AG04450 (cell line): ENCODE measurements around the gene PPL. TPM values are rescaled to one million over a fixed set of nuclear protein-coding genes. Genes with fewer than 3 reads are reported as not detected.

Experiments
- CTCF ChIA-PET: fragments of 300-600, 350-600 bp; formaldehyde crosslinking; extraction: SDS; loops from one replicate; lab custom pipeline; 2022; ENCODE audit warnings: antibody characterized with exemption, inconsistent platforms; lab: Charles Lee
- POLR2A ChIA-PET: fragments of 350-600 bp; formaldehyde crosslinking; extraction: SDS; loops from one replicate; lab custom pipeline; 2021; ENCODE audit warnings: antibody characterized with exemption, inconsistent platforms; lab: Yijun Ruan, JAX
- DNase-seq: peaks from one replicate; pipeline ENCODE4 v3.0.0-alpha.2; 2011; ENCODE audit warnings: low read depth, low spot score
- H3K27ac ChIP-seq: one replicate; pipeline ENCODE4 v1.5.1; 2012; ENCODE audit warnings: low read depth, low read length, control low read depth
- H3K27me3 ChIP-seq: one replicate; pipeline ENCODE4 v1.6.0; 2012; ENCODE audit warnings: low read length; ENCODE audit not compliant: control insufficient read depth, insufficient read depth
- H3K4me3 ChIP-seq: 2 replicates; pipeline ENCODE4 v1.5.1; 2011; ENCODE audit warnings: mild to moderate bottlenecking, low read depth, low read length, control low read depth
- H3K9me3 ChIP-seq: 2 replicates; pipeline ENCODE4 v1.5.1; 2012; ENCODE audit warnings: low read length; ENCODE audit not compliant: control insufficient read depth, insufficient read depth
- polyA plus RNA-seq: library from polyadenylated mRNA; depleted of rRNA; stranded (reverse); fragments of >200 nt; gene quantifications from 2 replicates; pipeline ENCODE4 v1.2.3, GENCODE V29; 2011
- TF ChIP-seq, protein P1 (sequence below): IDR thresholded peaks from 2 replicates; pipeline ENCODE4 v1.5.1; 2011; ENCODE audit warnings: low read depth, low read length, control low read depth, inconsistent platforms

The PPL gene
- polyA plus RNA-seq, 1 experiment = 2.0 TPM

DNA sequence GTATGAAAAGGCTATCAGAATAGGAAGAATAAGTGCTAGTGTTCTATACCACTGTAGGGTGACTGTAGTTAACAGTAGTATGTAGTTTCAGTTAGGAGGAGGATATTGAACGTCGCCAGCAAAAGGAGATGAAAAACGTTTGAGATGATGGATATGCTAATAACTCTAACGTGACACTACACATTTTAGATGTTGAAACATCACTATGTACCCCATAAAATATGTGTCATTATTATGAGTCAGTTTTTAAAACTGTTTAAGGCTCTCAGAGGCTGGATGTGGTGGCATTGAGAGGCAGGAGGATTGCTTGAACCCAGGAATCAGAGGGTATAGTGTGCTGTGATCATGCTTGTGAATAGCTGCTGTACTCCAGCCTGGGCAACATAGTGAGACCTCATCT is 57.9 kb downstream of the PPL start:
- Histone ChIP-seq H3K9me3 (peaks cover 9% of the 10 kb centered on the region; the same call in 1 of the 2 replicates), H3K27me3 (no peaks in the 10 kb centered on the region), H3K27ac (no peak overlapping the region), H3K4me3 (no peak overlapping the region)
- ChIA-PET POLR2A (no interaction called here), CTCF (interaction anchor here (0.7 to 1.1 kb wide), 2 partner anchors 29 to 77 kb away, joined by 3 to 4 read pairs; no protein-coding TSS in a partner anchor)
- no peak for DNase-seq
- TF ChIP-seq, protein P1, sequence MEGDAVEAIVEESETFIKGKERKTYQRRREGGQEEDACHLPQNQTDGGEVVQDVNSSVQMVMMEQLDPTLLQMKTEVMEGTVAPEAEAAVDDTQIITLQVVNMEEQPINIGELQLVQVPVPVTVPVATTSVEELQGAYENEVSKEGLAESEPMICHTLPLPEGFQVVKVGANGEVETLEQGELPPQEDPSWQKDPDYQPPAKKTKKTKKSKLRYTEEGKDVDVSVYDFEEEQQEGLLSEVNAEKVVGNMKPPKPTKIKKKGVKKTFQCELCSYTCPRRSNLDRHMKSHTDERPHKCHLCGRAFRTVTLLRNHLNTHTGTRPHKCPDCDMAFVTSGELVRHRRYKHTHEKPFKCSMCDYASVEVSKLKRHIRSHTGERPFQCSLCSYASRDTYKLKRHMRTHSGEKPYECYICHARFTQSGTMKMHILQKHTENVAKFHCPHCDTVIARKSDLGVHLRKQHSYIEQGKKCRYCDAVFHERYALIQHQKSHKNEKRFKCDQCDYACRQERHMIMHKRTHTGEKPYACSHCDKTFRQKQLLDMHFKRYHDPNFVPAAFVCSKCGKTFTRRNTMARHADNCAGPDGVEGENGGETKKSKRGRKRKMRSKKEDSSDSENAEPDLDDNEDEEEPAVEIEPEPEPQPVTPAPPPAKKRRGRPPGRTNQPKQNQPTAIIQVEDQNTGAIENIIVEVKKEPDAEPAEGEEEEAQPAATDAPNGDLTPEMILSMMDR = no peak

DNA sequence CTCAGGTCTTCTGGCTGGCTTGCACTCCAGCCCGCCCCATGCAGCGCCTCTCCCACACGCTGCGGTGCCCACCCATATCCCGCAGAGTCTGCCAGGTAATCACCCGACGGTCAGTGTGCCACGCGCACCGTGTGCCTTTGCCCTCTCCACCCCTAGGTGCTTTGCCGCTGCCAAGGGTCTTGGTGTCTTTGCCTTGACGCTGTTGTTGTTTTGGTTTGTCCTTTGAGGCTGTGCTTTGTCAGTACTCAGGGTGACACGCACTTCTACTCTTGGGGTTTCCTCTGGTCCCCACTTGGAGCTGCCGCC is 59.6 kb downstream of the PPL start:
- Histone ChIP-seq H3K27me3 (no peaks in the 10 kb centered on the region), H3K27ac (no peak overlapping the region), H3K4me3 (no peak overlapping the region), H3K9me3 (no peaks in the 10 kb centered on the region; the same call in 1 of the 2 replicates)
- no peak for DNase-seq
- TF ChIP-seq, protein P1 = no peak
- ChIA-PET POLR2A (no interaction called here), CTCF (no interaction called here)

DNA sequence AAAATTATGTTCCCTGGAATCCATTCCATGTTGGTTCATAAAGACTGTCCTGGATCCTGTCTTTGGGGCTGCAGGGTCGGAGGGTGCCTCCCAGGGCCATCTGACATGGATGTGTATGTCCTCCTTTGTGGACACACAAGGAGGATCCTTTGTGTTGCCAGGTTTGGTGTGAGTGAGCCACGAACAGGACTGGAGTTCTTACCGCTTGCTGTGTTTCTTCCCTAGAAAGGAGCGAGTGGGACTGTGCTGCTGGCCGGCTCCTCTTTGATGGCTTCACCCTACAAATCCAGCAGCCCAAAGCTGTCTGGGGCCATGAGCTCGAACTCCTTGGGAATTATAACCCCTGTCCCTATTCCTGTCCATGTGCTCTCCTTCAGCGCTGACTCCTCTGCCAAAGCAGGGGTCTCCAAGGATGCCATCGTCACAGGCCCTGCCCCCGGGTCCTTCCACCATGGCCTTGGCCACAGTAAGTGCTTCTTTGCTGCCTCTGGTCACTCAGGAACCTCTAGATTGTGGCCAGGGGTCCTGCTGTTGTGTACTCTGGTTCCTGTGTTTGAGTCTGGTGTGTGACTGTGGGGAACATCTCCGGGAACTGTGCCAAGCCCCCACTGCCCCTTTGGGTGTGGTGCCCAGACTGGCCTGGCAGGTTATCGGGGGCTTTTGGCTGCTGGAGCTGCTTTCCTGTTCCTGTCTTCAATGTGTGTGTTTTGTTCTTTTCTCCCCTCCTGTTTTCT is 60.1 kb downstream of the PPL start:
- H3K27ac ChIP-seq = no peak overlapping the region
- DNase-seq = no peak
- TF ChIP-seq, protein P1 = no peak
- CTCF ChIA-PET = interaction anchor here (1.2 kb wide), 1 partner anchor 79 kb away, joined by 6 read pairs; no protein-coding TSS in a partner anchor
- no peaks in the 10 kb centered on the region for H3K27me3 ChIP-seq
- no peak overlapping the region for H3K4me3 ChIP-seq
- H3K9me3 ChIP-seq = no peaks in the 10 kb centered on the region
- POLR2A ChIA-PET = no interaction called here

DNA sequence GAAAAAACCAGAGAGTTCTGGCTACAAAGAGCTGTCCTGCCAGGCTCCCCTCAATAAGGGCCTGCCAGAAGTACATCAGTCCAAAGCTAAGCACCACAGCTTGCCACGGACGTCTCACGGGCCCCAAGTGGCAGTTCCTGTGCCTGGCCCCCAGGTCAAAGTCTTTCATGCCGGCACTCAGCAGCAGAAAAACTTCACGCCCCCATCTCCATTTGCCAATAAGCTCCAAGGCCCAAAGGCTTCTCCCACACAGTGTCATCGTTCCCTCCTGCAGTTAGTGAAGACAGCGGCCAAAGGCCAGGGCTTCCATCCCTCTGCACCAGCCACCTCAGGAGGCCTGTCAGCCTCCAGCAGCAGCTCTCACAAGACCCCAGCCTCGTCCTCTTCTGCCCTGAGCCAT is 62.3 kb downstream of the PPL start:
- ChIA-PET POLR2A (no interaction called here), CTCF (no interaction called here)
- H3K4me3 ChIP-seq = no peak overlapping the region
- no peak for DNase-seq
- no peak overlapping the region for H3K27ac ChIP-seq
- TF ChIP-seq, protein P1 = no peak
- H3K27me3 ChIP-seq = no peaks in the 10 kb centered on the region
- H3K9me3 ChIP-seq = no peaks in the 10 kb centered on the region

DNA sequence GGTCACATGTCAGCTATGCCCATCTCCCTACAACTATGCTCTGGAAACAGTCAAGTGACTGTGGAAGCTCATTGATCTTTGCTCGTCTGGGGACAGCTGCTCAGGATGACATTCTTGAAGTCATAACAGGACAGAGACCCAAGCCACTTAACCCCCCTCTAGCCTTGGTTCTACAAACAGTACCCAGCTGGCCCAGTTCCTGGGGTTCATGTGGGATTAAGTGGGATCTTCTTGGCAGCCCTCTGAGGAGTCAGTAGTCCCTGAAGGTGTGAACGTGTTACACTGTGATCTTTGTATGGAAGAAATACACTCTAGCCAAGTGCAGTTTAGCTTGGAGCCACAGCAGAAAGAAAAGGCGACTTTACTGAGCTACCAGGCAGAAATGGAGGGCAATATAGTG is 63.9 kb downstream of the PPL start:
- Histone ChIP-seq H3K27ac (no peak overlapping the region), H3K4me3 (no peak overlapping the region), H3K27me3 (no peaks in the 10 kb centered on the region), H3K9me3 (no peaks in the 10 kb centered on the region)
- TF ChIP-seq, protein P1 = no peak
- CTCF ChIA-PET = interaction anchor here (1.1 kb wide), 1 partner anchor 83 kb away, joined by 3 read pairs; no protein-coding TSS in a partner anchor
- POLR2A ChIA-PET = no interaction called here
- DNase-seq = no peak
